ENCODE measurements around the gene PRR15. TPM values are rescaled to one million over a fixed set of nuclear protein-coding genes. Genes with fewer than 3 reads are reported as not detected.

Gene PRR15
- total and polyA plus RNA-seq, 2 donors: 0.09 to 0.39 TPM

DNA sequence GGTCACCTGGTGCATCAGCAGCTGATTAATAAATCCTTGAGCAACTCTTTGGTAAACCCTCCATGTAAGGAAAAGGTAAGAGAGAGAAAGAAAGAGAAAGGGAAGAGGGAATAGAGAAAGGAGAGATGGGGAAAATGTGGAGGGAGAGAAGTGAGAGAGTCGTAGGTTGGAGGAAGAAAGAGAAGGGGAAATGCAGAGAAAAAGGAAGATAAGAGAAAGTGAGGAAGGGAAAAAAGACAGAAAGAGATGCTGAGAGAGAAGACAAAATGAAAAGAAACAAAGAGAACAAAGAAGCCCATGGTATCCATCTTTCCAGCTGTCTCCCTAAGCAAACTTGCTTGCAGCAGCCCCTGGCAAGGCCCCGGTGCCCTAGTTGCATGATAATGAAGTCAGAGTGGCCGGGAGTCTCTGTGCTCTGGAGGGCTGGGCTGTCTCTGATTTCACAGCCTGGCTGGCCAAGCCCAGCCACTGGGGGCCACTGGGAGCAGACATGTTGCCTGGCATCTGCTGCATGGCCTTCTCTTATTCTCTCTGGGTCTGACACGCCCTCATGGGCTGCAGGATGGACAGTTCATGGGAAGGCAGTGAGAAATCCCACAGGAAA is 48.4 kb downstream of the PRR15 start:
- no peak for DNase-seq (ENCODE audit: low read depth in 6 of 9, low spot score in 9 of 9)
- Histone ChIP-seq H3K36me3 (ENCODE audit: control insufficient read depth in 2 of 2, insufficient read depth in 2 of 2, low read length in 1 of 2) (no peaks in the 10 kb centered on the region), H3K27me3 (ENCODE audit: control insufficient read depth in 2 of 2, insufficient read depth in 1 of 2, low read length in 1 of 2) (no peaks in the 10 kb centered on the region), H3K27ac (ENCODE audit: low read depth in 1 of 2, low read length in 1 of 2) (no peak overlapping the region), H3K4me1 (ENCODE audit: control insufficient read depth in 2 of 2, insufficient read depth in 2 of 2, low read length in 2 of 2) (no peaks in the 10 kb centered on the region), H3K4me3 (ENCODE audit: low read length in 2 of 2) (no peak overlapping the region), H3K9me3 (ENCODE audit: control insufficient read depth in 2 of 2, insufficient read depth in 1 of 2, low read length in 1 of 2) (no peaks in the 10 kb centered on the region)
- WGBS: 95% methylated on average over 4 of the region's 4 CpGs

DNA sequence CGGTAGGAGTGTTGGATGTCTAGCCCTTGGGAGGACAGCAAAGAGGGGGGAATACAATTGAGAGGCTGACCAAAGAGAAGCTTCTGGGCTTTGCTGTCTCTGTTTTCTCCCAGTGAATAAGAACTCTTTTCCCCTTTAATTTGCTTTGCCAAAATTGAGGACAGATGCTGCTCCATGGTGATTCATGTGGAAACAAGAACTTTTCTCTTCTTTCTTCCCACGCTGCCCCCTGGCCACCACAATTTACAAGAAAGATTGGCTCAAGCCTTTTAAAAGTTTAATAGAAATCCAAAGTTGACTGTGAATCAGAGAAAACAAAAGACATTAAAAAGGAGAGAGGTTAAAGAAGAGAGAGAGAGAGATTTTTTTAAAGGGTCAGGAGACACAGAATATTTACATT is 49.0 kb downstream of the PRR15 start:
- Histone ChIP-seq H3K36me3 (ENCODE audit: control insufficient read depth in 2 of 2, insufficient read depth in 2 of 2, low read length in 1 of 2) (no peaks in the 10 kb centered on the region), H3K4me1 (ENCODE audit: control insufficient read depth in 2 of 2, insufficient read depth in 2 of 2, low read length in 2 of 2) (no peaks in the 10 kb centered on the region), H3K9me3 (ENCODE audit: control insufficient read depth in 2 of 2, insufficient read depth in 1 of 2, low read length in 1 of 2) (no peaks in the 10 kb centered on the region), H3K4me3 (ENCODE audit: low read length in 2 of 2) (no peak overlapping the region), H3K27me3 (ENCODE audit: control insufficient read depth in 2 of 2, insufficient read depth in 1 of 2, low read length in 1 of 2) (no peaks in the 10 kb centered on the region), H3K27ac (ENCODE audit: low read depth in 1 of 2, low read length in 1 of 2) (no peak overlapping the region)
- 97% methylated on average over 2 of the region's 2 CpGs for WGBS
- DNase-seq (ENCODE audit: low read depth in 6 of 9, low spot score in 9 of 9): no peak

DNA sequence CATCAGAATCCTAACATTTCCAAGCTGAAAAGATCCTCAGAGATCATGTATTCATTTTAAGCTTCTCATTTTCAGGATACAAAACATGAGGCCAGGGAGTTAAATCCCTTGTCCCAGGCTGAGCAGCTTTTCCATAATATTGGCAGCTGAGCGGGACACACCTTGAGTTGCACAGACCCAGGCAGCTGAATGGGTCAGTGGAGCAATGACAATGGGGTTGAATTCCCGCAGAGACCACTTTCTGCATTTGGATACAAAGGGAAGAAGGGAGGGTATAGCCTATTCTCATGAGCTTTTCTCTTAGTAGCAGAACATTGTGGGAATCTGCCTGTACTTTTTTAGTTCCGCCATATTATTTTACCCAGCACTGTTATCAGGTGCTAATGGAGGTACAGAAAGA is 49.5 kb downstream of the PRR15 start:
- Histone ChIP-seq H3K4me1 (ENCODE audit: control insufficient read depth in 2 of 2, insufficient read depth in 2 of 2, low read length in 2 of 2) (no peaks in the 10 kb centered on the region), H3K9me3 (ENCODE audit: control insufficient read depth in 2 of 2, insufficient read depth in 1 of 2, low read length in 1 of 2) (no peaks in the 10 kb centered on the region), H3K27ac (ENCODE audit: low read depth in 1 of 2, low read length in 1 of 2) (no peak overlapping the region), H3K36me3 (ENCODE audit: control insufficient read depth in 2 of 2, insufficient read depth in 2 of 2, low read length in 1 of 2) (no peaks in the 10 kb centered on the region), H3K27me3 (ENCODE audit: control insufficient read depth in 2 of 2, insufficient read depth in 1 of 2, low read length in 1 of 2) (no peaks in the 10 kb centered on the region), H3K4me3 (ENCODE audit: low read length in 2 of 2) (no peak overlapping the region)
- DNase-seq (ENCODE audit: low read depth in 6 of 9, low spot score in 9 of 9): no peak
- WGBS: 94% methylated on average over 3 of the region's 3 CpGs

DNA sequence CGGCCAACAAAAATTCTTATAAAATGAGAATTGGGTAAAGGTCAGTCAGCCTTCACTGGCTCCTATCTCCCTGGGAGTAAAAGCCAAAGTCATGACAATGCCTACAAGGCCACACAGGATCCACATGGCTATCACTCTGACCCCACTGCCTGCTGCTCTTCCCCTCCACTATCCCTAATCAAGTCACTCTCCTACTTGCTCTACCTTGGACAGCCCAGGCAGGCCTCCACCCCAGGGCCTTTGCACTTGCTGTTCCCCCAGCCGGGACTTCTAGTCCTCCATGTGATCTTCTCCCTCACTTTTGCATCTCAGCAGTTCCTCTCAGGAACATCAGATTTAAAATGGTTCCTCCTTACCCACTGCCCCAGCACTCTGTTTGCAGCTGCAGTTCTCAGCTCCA is 50.6 kb downstream of the PRR15 start:
- 98% methylated on average over 2 of the region's 2 CpGs for WGBS
- no peaks in the 10 kb centered on the region for H3K4me1 ChIP-seq (ENCODE audit: control insufficient read depth in 2 of 2, insufficient read depth in 2 of 2, low read length in 2 of 2)
- H3K4me3 ChIP-seq (ENCODE audit: low read length in 2 of 2): no peak overlapping the region
- no peaks in the 10 kb centered on the region for H3K9me3 ChIP-seq (ENCODE audit: control insufficient read depth in 2 of 2, insufficient read depth in 1 of 2, low read length in 1 of 2)
- no peaks in the 10 kb centered on the region for H3K27me3 ChIP-seq (ENCODE audit: control insufficient read depth in 2 of 2, insufficient read depth in 1 of 2, low read length in 1 of 2)
- no peak for DNase-seq (ENCODE audit: low read depth in 6 of 9, low spot score in 9 of 9)
- no peak overlapping the region for H3K27ac ChIP-seq (ENCODE audit: low read depth in 1 of 2, low read length in 1 of 2)
- H3K36me3 ChIP-seq (ENCODE audit: control insufficient read depth in 2 of 2, insufficient read depth in 2 of 2, low read length in 1 of 2): no peaks in the 10 kb centered on the region

Other genes starting within 250 kb of the PRR15 start
- 0.14 TPM for gene WIPF3, start 242.7 kb downstream of the PRR15 start, total RNA-seq
- 0.55 TPM for gene WIPF3, start 242.7 kb downstream of the PRR15 start, polyA plus RNA-seq